IMR-90 (cell line): ENCODE measurements around the gene SHISAL2B.
"Not testable (repeated sequence)": the region's sequence is repeated elsewhere in the genome, so short reads cannot be mapped to it uniquely, and the experiment has no call there.

Experiments used
- CTCF ChIP-seq: conservative IDR thresholded peaks from 2 replicates; pipeline ENCODE4 v1.5.1; 2012; ENCODE audit warnings: mild to moderate bottlenecking, low read depth, low read length, improper control_type of control experiment
- MAFK ChIP-seq: IDR thresholded peaks from 2 replicates; pipeline ENCODE4 v1.6.1; 2012; ENCODE audit warnings: low read depth, low read length, improper control_type of control experiment
- POLR2A ChIP-seq: IDR thresholded peaks from 2 replicates; pipeline ENCODE4 v1.6.1; 2012; ENCODE audit warnings: mild to moderate bottlenecking, low read depth, low read length
- RAD21 ChIP-seq: IDR thresholded peaks from 2 replicates; pipeline ENCODE4 v1.6.1; 2012; ENCODE audit warnings: low read length, improper control_type of control experiment

- TF ChIP-seq CTCF, POLR2A, MAFK, RAD21: not testable (repeated sequence)
Observed at GRCh38 chr5:64714495-64714894, 24.2 kb downstream of the SHISAL2B start.
